Occipital lobe (tissue), 2 donors: ENCODE measurements around the gene SHQ1. TPM values are rescaled to one million over a fixed set of nuclear protein-coding genes. Genes with fewer than 3 reads are reported as not detected.

Experiments
- DNase-seq: peaks from one replicate; lab custom pipeline; 2025; lab: John Stamatoyannopoulos, UW
- total RNA-seq: library from RNA; depleted of rRNA; stranded (reverse); fragments of >200 nt; gene quantifications from one replicate; pipeline ENCODE4 v1.2.3, GENCODE V29; 2014

SHQ1 gene
- 24.8 TPM for total RNA-seq

DNA sequence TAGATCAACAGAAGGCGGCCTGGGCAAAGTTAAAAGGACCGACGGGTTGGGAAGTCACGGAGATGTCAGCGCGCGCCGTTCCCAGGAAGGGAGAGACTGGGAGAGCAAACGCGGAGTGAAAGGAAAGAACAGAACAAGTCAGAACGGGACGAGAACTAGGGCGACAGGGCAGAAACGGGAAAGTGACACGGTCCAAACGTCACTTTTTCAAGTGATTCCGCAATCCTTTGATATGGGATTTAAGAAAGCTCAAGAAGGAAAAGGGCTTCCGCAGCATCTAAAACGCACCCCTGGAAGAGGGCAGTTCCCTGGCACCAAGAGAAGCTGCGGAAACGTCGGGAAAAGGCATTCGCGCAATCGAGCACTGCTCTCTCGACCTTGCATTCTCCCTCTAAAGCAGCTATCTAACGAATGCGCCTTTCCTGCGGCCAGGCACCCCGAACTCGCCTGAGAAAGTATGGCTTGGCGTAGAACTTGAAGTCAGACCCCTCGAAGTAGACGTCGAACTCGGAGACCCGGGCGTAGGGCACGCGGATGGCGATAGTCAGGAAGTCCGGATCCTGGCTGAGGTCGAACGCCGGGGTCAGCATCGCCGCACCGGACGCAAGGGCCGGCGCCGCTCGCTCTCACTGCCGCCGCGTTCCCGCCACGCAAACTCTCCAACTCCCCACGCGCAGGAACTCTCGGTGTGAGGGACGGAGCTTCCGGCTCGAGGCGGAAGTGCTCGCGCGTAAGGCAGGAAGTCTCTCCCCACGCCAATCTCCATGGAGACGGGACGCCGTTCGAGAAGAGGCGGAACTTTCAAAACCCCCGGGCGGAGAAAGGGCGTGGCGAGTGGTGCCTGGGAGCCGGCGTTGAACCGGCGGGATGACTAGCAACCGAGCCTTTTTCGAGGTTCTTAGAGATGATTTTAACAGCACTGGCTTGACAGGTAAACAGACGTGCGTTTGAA is at the start of gene SHQ1:
SHQ1 (minus strand) TSS at position 695 of the 952 bp plus-strand sequence; CDS start at position 590, 105 bp downstream.
- DNase-seq, result peak; percentile 88

DNA sequence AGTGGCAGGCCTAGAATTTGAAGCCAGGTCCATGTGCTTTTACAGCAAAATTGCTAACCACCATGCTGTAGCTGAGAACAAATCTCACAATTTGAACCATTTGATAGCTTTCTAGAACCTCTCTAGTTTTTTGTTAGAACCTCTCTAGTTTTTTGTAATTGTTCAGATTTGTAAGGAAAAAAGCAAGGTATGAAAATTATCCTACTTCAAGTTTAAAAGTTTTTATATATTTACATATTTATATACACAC is 49.4 kb upstream of the SHQ1 start:
- DNase-seq, result no peak

DNA sequence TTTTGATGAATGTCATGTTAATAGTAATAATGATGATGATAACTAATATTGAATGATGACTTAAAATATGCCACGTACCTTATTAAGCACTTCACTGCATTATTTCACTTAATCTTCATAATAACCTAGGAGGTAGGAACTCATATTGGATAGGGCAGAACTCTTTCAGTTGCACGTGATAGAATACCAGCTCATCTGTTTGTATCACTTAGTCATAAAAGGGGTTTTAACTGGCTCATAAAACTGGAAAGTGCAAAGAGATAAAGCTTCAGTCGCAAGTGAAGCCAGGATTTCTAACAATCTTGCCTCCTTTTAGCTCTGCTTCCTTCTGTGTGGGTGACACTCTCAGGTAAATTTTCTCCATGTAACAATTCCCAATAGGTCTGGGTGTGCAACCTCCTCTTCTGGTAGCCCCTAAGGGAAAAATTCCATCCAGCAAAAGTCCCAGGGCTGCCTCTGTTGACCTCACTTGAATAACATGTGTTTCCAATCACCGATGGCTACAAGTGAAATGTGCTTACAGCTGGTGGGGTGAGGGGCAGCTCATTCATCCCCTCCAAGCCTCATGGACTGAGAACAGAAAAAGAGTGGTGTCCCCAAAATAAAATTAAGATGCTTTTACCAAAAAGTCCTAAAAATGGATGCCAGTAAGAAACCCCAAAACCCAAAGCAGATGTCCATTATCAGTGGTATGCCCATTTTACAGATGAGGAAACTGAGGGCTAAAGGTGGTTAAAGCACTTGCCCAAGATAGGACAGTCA is 48.9 kb upstream of the SHQ1 start:
- DNase-seq, result no peak

DNA sequence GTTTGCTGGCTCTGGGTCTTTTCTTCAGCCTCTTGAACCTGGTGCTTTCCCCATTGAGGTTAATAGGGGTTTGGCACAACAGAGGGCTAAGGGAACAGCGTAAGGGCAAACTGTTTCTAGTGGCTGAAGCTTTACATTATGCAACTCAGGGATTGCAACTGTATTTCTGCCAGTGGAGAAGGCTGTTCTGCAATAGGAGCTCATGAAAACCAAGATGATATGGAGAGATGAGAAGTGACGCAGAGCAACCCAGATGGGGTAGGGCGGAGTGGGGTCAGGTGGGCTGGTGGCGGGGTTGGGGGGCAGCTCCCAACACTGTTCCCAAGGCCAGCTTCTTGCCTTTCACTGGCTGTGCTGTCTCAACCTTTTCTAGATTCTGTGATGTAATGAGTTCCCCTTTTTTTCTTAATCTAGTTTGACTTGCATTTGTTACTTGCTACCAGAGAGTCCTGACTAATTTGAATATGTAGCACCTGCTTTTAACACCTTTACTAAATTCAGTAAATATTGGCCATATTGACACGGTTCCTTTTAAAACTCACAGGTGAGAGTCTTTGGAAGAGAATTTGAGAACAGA is 46.8 kb upstream of the SHQ1 start:
- no peak for DNase-seq

DNA sequence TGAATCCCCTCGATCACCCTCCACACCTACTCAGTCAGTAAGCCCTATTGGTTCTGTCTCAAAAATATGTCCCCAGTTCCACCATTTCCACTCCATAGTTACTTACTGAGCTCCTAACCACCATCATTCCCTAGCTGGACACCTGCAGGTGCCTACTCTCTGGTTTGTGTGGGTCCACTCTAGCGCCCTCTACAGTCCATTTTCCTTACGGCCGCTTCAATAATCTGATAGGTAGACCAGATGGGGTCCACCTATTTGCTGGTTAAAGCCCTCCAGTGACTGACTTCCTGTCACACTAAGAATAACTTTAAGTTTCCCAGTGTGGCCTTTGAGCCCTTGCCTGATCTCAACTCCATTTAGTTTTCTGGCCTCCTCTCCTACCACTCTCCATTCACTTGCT is 44.6 kb upstream of the SHQ1 start:
- no peak for DNase-seq

DNA sequence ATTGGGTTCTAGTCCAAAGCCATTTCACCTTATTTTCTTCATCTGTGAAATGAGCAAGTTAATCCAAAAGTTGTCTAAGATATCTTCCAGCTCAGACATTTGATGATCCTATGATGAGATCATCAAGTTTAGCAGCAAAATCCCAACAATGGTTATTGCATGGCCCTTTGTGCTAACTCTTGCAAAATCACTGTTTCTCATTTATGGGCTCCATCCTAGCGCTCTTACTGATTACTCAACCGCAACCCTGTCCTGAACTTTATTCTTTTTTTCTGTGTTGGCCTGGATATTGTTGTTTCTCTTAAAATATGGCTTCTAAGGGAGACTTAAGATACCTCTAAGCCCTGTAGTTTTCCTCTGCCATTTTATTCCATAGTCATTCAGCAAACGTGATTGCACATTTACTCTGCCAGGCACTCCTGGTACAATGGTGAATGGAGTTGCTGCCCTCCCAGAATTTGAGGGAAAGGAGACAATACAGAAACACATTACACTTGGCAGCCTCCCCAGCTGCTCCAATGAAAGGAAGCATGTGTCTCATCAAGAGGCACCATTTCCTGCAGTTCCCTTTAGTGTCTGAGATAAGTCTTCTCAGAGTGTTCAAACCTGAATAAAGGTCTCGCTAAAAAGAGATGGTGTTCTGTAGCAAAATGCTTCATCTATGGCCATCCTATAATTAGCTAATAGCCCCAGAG is 44.0 kb upstream of the SHQ1 start:
- DNase-seq, result peak; percentile 35

DNA sequence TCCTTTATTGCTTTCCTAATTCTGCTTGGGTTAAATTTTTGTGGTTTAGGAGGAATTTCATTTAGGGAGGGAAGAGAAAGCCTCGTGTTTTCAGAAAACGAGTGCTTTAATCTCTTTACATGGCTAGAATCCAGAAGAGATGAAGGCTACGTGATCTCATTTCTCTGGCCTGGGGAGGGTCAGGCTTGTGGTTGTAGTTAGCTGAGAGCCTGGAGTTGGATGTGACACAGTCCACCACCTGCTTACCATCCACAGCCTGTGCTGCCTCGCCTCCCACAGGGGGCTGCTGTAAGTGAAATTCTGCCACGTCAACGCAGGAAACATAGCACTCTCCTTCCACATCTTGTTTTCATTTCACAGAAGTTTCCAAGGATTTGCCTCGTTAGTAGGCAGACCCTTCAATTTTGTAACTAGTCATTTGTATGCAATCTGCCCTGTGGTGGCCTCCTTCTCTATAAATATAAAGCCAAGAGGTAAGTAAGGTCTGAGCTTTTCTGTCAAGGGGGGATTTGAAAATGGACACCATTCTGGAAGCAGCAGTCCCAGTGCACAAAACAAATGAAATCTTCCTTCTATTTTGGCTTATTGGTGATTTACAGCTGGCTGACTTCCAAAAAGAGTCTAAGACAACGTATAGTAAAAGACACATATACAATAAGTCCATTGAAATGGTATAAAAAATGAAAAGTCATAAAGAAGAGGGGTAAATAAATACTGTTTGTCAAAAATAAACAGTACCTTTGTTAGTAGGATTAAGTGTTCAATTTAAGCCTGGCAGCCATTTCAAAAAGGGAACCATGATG is 43.0 kb upstream of the SHQ1 start:
- no peak for DNase-seq

DNA sequence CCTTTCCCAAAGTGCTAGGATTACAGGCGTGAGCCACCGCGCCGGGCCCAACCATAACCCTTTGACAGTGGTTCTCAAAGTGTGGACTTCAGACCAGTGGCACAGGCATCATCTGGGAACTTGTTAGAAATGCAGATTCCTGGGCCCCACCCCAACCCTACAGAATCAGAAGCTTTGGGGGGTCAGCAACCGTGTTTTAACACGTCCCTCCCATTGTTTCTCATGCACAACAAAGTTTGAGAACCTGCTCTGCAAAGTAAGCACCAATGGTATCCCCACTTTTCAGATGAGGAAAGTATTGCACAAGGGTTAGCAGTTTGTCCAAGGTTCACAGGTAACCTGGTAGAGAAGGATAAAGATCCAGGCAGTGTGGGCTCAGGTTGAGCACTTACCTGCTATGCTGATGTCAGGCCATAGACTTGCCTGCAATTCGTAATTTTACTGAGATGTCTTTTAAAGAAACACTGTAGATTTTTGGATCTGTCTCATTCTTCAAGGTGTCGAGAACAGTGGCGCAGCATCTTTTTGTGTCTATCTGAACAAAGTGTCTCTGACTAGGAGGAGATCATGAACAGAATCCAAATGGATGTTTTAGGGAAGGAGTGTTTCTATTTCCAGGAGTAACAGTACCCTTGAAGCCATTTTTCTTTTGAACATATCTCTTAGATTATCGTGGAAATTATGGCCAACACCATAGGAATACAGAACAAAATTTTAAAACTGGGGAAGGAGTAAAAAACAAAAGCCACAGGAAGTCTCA is 42.1 kb upstream of the SHQ1 start:
- no peak for DNase-seq

DNA sequence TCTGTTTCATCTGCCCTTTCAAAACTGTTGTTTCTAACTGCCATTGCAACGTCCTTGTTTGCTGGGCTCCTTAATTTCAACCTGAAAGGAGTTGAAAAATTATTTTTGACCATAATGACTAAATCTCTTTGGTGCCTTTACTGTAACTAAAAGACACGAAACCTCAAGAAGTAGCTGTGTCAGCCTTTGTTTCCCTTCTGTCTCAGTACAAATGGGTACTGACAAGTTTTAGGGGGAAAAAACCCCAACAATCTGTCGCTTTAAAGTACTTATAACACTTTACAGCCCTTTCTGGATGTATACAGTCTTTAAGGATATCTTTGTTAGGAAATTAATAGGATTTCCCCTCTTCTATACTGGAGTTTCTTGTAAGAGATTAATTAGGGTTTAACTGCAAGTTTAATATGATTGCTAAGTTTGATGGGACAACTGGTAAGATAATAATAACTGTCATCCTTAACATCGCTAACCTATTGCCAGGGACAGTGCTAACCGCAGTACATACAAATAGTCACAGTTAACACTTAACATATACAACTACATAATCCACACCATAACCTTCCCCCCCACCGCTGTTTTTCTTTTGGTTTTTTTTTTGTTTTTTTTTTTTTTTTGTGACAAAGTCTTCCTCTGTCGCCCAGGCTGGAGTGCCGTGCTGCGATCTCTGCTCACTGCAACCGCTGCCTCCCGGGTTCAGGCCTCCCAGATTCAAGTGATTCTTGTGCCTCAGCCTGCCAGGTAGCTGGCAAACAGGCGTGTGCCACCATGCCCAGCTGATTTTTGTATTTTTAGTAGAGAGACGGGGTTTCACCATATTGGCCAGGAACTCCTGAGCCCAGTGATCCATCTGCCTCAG is 41.3 kb upstream of the SHQ1 start:
- no peak for DNase-seq

DNA sequence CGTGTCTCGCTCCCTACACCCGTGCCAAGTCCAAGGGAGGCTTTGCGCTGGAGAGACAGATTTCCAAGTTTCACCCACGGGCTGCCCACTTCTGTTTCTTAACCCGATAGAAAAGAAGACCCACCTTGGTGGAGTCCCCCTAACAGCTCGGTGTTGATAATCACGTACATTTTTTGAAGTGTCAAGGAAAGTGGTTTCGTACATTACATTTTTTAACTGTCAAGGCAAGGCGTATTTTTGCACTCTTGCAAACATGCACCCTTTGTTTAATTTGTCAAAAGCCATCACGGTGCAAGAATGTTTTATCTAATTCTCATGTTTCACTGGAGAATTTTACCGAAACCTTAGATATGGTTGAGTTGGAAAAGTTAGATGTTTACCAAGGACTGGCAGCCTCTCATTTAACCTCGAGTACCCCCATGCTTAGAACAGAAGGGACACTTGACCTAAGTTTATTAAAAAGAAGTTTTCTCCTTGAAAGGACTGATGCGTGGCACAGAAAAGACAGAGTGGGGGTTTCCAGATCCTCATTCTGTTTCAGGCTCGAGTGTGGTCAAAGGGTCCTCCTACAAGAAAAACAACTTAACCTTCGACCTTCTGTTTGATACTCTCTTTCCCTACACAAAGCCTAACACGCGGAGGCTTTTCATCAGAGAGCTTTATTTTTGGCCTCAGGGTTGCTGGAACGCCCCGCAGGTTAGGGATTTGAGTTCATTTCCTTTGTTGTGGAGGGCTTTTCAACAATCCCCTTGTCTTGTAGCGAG is 40.5 kb upstream of the SHQ1 start:
- no peak for DNase-seq

DNA sequence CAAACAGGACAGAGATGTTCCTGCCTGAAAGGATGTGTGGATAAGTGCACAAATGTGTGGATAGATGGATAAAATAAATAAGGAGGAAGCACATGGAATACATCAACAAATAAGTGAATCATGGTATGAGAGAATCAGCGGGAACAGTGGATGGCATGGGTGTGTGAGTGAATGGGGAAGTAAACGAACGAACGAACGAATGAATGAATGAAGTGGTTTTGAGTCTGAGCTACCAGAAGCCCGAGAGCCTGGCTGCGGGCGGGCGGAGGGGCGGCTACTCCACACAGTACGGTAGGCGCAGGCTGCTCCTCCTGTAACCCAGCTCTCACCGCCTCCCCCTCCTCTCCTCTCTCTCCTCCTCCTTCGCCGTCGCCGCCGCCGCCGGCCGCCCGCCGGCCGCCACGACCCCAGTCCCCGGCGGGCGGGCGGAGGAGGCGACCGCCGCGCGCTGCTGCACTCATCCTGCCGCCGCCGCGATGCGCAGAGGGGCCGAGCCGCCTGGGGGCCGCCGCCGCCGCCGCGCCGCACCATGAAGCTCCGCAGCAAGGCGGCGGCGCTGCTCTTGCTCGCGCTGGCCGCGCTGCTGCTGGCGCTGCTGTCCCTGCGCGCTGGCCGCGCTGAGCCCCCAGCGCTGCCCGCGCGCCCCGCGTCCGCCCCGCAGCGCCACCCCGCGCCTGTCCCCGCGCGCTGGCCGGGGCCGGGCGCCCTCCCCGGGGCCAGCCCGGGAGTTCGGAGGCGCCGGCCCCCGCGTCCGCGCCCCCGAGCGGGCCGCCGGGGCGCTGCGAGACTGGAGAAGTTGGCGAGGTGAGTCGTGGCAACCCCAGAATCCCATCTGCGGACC is 39.7 kb upstream of the SHQ1 start, which contains the start of gene GXYLT2:
GXYLT2 (plus strand) TSS at position 342 of the 841 bp plus-strand sequence; CDS start at position 530, 188 bp downstream.
- DNase-seq, result peak; percentile 41

DNA sequence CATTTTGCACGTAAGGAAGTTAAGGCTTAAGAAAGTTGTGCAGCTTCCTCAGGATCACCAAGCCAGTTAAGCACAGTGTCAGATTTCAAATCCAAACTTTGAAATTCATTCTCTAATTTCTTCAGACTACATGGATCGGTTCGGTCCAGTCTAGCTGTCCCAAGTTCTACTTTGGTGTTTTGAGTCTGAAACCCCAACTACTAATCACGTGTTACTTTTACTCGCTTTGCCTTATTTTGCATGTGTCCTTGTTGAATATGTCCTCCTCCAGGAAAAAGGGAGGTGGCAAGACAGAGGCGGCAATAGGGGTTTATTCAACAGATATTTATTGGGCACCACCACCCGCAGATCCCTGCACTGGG is 39.1 kb upstream of the SHQ1 start:
- no peak for DNase-seq

DNA sequence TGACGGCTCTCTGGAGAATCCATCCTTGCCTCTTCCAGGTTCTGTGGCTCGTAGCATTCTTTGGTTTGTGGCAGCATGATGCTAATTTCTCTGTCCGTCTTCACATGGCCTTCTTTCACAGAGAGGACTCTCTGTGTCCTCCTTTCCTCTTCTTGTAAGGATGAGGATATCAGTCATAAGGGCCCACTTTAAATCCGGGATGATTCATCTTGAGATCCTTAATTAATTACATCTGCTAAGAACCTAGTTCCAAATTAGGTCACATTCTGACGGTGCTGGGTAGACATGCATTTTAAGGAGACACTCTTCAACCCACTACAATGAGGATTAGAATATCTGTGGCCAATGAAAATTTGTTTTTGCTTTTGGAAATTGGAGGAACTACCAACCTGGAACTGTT is 23.9 kb upstream of the SHQ1 start:
- DNase-seq, result no peak

DNA sequence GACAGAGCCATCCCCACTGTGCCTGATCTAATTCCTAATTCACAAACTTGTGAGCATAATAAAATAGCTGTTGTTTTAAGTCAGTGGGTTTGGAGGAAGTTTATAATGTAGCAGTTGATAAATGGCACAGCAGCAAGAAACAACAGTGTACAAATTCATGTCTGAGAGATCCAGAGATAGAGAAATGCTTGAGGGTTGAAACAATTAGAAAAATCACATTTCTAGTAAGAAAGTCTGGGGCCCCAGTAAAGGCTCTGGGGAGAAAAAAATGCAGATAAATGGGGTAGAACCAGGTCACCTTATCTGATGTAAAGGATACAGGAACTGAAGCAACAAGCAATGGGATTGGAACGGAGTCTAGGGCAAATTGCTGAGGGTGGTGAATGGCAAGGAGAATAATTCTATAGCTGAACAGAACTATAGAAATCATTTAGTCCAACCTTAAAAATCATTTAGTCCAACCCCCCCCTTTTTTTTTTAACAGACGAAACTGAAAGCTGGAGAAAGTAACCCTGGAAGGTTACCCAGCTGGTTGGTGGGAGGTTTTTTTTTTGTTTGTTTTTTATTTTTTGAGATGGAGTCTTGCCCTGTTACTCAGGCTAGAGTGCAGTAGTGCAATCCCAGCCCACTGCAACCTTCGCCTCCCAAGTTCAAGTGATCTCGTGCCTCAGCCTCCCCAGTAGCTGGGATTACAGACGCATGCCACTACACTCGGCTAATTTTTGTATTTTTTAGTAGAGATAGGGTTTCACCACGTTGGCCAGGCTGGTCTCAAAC is 14.3 kb upstream of the SHQ1 start:
- no peak for DNase-seq

DNA sequence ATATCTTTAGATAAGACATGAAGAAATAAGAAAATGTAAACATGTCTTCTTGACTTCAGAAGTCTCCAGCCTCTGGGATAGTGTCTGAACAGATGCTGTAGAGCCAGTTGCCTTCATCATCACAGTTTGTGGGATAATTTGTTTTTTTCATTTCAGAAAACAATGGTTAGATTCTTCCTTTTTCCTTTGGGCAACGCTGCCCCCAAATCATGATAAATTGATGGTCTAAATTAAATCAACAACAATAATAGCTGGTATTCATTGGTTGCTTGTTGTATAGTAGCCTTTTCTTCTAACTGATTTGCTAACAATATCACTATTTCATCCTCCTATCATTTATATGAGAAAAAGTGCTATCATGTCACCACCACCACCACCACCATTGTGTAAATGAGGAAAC is 12.6 kb upstream of the SHQ1 start:
- DNase-seq, result no peak

DNA sequence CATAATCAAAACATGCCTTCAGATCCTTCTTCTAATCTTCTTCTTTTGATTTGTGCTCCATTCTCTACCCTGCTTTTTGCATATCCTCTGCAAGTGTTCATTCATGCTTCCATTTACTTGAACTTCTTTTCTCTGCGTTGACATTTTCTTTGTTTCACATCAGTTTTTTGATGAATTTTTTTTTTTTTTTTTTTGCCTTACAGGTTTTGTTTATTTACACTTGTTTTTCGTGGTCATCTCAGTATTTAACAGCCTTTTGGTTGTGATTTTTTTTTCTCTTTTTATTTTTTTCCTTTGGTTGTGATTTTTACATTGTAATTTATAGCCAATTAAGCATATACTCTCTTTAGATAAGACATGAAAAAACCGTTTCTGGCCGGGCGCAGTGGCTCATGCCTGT is 11.8 kb upstream of the SHQ1 start:
- no peak for DNase-seq

DNA sequence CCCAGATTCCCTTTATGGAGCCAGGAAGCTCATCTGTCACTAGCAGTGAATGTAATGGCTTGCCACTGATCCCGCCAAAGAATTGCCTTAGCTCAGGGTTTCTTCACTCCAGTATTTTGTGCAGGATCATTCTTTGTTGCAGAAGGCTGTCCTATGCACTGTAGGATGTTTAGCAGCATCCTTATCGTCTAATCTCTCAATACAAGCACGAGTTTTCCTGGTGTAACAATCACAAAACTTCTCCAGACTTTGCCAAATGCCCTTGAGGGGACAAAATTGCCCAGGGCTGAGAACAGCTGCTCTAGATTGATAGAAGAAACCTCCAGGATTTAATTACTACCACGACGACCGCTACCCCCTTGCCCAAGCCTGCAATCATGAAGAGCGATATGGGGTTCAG is 6.8 kb upstream of the SHQ1 start:
- DNase-seq, result no peak
